Measurements from ENCODE around the gene DNPH1. TPM values are rescaled to one million over a fixed set of nuclear protein-coding genes. Genes with fewer than 3 reads are reported as not detected.

DNPH1 gene
- total and polyA plus RNA-seq, 2 experiments from 2014 or later, result 29.2 to 50.0 TPM

DNA sequence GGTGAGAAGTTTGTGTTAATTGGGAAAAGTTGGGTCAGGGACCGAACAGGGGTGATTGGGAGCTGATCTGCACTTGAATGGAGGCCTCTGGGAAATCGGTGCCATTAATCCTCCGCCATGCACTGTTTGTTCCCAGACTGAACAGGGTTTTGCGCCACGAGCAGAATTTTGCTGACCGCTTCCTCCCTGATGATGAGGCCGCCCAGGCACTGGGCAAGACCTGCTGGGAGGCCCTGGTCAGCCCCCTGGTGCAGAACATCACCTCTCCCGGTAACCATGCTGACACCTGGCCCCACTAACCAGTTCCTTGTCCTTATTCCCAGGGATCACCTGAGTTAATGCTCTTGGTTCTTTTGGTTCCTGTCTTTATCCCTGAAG is 25.6 kb downstream of the DNPH1 start (continued):
- TF ChIP-seq, protein P1, sequence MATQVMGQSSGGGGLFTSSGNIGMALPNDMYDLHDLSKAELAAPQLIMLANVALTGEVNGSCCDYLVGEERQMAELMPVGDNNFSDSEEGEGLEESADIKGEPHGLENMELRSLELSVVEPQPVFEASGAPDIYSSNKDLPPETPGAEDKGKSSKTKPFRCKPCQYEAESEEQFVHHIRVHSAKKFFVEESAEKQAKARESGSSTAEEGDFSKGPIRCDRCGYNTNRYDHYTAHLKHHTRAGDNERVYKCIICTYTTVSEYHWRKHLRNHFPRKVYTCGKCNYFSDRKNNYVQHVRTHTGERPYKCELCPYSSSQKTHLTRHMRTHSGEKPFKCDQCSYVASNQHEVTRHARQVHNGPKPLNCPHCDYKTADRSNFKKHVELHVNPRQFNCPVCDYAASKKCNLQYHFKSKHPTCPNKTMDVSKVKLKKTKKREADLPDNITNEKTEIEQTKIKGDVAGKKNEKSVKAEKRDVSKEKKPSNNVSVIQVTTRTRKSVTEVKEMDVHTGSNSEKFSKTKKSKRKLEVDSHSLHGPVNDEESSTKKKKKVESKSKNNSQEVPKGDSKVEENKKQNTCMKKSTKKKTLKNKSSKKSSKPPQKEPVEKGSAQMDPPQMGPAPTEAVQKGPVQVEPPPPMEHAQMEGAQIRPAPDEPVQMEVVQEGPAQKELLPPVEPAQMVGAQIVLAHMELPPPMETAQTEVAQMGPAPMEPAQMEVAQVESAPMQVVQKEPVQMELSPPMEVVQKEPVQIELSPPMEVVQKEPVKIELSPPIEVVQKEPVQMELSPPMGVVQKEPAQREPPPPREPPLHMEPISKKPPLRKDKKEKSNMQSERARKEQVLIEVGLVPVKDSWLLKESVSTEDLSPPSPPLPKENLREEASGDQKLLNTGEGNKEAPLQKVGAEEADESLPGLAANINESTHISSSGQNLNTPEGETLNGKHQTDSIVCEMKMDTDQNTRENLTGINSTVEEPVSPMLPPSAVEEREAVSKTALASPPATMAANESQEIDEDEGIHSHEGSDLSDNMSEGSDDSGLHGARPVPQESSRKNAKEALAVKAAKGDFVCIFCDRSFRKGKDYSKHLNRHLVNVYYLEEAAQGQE (IDR thresholded peaks at IDR 0.05; ENCODE audit: unreplicated experiment), result no peak
- TF ChIP-seq ZNF331 (CRISPR knock-in tag; IDR thresholded peaks at IDR 0.05; ENCODE audit: low read depth) (no peak), JUNB (IDR thresholded peaks at IDR 0.05; ENCODE audit: unreplicated experiment) (no peak), CTCF (conservative IDR thresholded peaks at IDR 0.05; ENCODE audit: low read depth in 2 of 2) (no peak)

- Histone ChIP-seq H3K4me3 (no peak overlapping the region), H3K4me2 (no peak overlapping the region), H4K20me1 (replicated peaks; ENCODE audit: insufficient read depth) (no peaks in the 10 kb centered on the region), H3K79me2 (replicated peaks; ENCODE audit: insufficient read depth) (no peaks in the 10 kb centered on the region), H3K36me3 (ENCODE audit: insufficient read depth) (no peaks in the 10 kb centered on the region), H3K4me1 (ENCODE audit: insufficient read depth) (no peaks in the 10 kb centered on the region), H3K9me2 (ENCODE audit: insufficient read depth) (no peaks in the 10 kb centered on the region), H3K27me3 (ENCODE audit: insufficient read depth) (no peaks in the 10 kb centered on the region), H2AFZ (no peak overlapping the region), H3F3A (replicated peaks; ENCODE audit: low read depth) (no peaks in the 10 kb centered on the region), H3K27ac (ENCODE audit: low read depth) (no peak overlapping the region)
- DNase-seq (ENCODE audit: low spot score) (no peak), ATAC-seq (peak; percentile 28; the same call in 2 of the 3 replicates)
- no peak for TF ChIP-seq ZNF331 (CRISPR knock-in tag; IDR thresholded peaks at IDR 0.05; ENCODE audit: low read depth)
- TF ChIP-seq CTCF (conservative IDR thresholded peaks at IDR 0.05; ENCODE audit: low read depth in 2 of 2), result peak in 1 of 2 experiments; percentile 33; a peak in 2 of 4 replicates
- TF ChIP-seq, protein P2, sequence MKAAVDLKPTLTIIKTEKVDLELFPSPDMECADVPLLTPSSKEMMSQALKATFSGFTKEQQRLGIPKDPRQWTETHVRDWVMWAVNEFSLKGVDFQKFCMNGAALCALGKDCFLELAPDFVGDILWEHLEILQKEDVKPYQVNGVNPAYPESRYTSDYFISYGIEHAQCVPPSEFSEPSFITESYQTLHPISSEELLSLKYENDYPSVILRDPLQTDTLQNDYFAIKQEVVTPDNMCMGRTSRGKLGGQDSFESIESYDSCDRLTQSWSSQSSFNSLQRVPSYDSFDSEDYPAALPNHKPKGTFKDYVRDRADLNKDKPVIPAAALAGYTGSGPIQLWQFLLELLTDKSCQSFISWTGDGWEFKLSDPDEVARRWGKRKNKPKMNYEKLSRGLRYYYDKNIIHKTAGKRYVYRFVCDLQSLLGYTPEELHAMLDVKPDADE (IDR thresholded peaks at IDR 0.05), result no peak
- H3K27me3 Mint-ChIP-seq (ENCODE audit: insufficient read depth, low read depth, poor library complexity), result peaks cover 12% of the 10 kb centered on the region
- H3K36me3 Mint-ChIP-seq (ENCODE audit: low read depth), result no peaks in the 10 kb centered on the region
- no peak overlapping the region for H3K4me3 Mint-ChIP-seq
- H3K4me1 Mint-ChIP-seq, result no peaks in the 10 kb centered on the region; the same call in 1 of the 3 replicates
- no peaks in the 10 kb centered on the region for H3K9me3 Mint-ChIP-seq
- no peak overlapping the region for H3K27ac Mint-ChIP-seq
Measured at GRCh38 chr6:43203029-43203717, 26.1 kb downstream of the DNPH1 start.
